GM12891 (cell line): ENCODE results near the gene FOXS1.
A peak's percentile ranks its signal among the peaks of the same experiment; 100 is the strongest.

Experiments used
- PAX5 ChIP-seq: IDR thresholded peaks from 2 replicates; pipeline ENCODE4 v1.6.1; 2011; ENCODE audit warnings: low read length, moderate library complexity, mild to moderate bottlenecking; ENCODE audit not compliant: insufficient read depth, severe bottlenecking
- POLR2A ChIP-seq: IDR thresholded peaks from 2 replicates; pipeline ENCODE4 v1.6.1; 2011; ENCODE audit warnings: low read depth, low read length, control low read depth
- POLR2AphosphoS5 ChIP-seq: IDR thresholded peaks from 2 replicates; pipeline ENCODE4 v1.6.1; 2011; ENCODE audit warnings: low read depth, low read length, control low read depth
- POU2F2 ChIP-seq: IDR thresholded peaks from 2 replicates; pipeline ENCODE4 v1.6.1; 2011; ENCODE audit warnings: low read depth, mild to moderate bottlenecking, control low read depth, low read length, moderate library complexity
- SPI1 ChIP-seq: IDR thresholded peaks from 2 replicates; pipeline ENCODE4 v1.6.1; 2011; ENCODE audit warnings: low read depth, low read length, control low read depth
- TAF1 ChIP-seq: IDR thresholded peaks from 2 replicates; pipeline ENCODE4 v1.6.1; 2011; ENCODE audit warnings: low read depth, low read length, control low read depth

GRCh38 chr20:31835977-31836852 is 9.2 kb downstream of the FOXS1 start:
- TF ChIP-seq POLR2AphosphoS5 (no peak), POLR2A (no peak), TAF1 (no peak), SPI1 (no peak), PAX5 (no peak), POU2F2 (0 out of 2 replicates have a peak, but pooled peaks have one; percentile 20)
